ENCODE results near the gene PARP1.
"Not testable (repeated sequence)": the region's sequence is repeated elsewhere in the genome, so short reads cannot be mapped to it uniquely, and the experiment has no call there.

PARP1 gene

DNA sequence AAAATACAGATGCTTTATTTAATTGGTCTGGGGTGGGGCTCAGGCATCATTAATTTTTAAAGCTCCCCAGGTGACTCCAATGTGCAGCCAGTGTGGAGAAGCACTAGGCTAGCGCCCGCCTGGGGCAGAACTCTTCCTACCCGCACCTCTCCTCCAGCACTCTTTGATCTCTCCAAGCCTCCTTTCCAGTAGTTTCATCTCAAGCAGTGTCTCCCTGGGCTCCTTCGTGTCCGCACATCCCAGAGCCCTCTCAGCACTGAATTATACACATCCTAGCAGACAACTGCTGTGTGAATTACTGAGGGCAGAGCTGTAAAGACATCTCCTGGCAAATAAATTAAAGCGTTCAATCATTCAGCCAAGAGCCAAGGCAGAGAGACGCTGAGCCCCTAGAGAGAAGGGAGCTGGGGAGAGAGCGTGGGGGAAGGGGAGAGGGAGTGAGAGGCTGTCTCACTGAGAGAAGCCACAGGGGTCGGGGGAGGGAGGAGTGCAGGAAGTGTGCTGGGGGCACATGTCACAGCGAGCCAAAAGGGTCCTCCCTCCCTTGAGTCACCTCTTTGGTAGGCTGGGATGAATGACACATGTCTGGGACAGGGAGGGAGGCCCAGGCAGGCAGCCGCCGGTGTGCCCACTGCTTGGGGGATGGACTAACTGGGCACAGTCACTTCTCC is 21.0 kb upstream of the PARP1 start:
- no peak for DNase-seq

DNA sequence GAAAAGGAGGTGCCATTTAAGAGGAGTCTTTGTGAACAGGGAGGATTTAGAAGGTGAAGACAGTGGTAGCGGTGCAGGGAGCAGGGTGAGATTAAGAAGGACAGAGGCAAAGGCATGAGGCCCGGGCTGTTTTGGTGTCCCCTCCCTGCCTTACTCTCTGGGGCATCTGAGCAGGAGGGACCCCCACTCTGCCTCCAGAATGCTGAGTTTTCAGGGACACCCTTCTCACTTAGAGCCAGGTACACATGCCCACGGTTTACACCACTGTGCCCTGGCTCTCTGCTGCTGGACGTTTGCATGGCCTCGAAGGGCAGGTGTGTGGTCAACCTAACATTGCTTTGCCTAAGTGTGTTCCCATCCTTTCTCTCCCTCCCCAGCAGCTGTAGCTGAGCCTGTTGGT is 20.5 kb upstream of the PARP1 start:
- no peak for DNase-seq

GRCh38 chr1:226427131-226427530 is 19.2 kb upstream of the PARP1 start:
- DNase-seq, result no peak

- DNase-seq, result not testable (repeated sequence)
Measured at GRCh38 chr1:226426395-226426794, 18.5 kb upstream of the PARP1 start.

- DNase-seq, result no peak
Measured at GRCh38 chr1:226425431-226426031, 17.6 kb upstream of the PARP1 start.

DNA sequence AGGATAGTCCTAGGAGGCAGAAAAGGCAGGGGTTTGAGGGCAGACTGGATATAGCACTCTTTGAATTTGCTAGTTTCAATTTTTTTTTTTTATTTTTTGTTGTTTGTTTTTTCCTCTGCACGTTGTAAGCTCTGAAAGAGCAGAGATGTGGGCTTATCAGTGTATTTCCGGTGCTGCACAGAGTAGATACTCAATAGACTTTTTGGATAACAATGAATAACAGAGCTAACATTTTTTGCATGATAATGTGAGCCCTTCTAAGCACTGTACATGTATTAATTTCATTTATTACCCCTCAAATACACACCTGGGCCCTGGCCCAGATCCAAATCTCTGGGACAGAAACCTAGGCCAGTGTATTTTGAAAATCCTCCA is 17.1 kb upstream of the PARP1 start:
- no peak for DNase-seq

- no peak for DNase-seq
Measured at GRCh38 chr1:226424221-226425003, 16.5 kb upstream of the PARP1 start.

GRCh38 chr1:226422478-226422877 is 14.6 kb upstream of the PARP1 start:
- DNase-seq, result no peak

- no peak for DNase-seq
Measured at GRCh38 chr1:226420897-226421296, 13.0 kb upstream of the PARP1 start.

GRCh38 chr1:226420328-226420727 is 12.4 kb upstream of the PARP1 start:
- DNase-seq, result no peak

DNA sequence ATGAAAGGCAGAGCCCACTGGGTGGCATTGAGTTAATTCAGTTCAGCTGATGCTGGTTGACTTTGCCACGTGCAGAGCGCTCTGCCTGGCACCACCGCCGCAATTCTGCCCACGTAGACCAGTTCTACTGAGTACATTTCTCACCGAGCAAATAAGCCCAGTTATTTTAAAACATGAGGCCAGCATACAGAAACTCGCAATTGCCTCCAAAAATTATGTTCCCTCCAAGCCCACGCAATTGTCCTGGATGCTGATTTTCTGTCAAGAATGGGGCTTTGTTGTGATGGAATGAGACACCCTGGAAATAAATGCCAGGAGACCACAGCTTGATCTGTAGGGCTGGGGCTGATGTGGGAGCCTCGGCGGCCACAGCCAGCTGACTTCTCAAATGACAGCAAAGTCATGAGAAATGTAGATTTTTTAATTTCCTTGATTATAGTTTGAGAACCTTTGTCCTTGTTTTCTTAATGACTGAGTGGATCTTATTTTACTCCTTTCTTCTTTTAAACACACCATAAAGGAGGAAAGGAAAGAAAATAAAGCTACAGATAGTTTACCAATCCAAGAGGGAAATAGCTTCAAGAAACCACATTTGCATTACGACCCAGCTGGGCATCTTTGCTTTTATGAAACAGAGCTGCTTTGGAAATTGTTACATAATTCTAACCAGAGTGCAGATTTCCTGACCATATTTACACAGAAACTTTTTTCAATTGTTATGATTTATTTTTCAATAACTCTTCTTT is 11.6 kb upstream of the PARP1 start:
- DNase-seq, result no peak

DNA sequence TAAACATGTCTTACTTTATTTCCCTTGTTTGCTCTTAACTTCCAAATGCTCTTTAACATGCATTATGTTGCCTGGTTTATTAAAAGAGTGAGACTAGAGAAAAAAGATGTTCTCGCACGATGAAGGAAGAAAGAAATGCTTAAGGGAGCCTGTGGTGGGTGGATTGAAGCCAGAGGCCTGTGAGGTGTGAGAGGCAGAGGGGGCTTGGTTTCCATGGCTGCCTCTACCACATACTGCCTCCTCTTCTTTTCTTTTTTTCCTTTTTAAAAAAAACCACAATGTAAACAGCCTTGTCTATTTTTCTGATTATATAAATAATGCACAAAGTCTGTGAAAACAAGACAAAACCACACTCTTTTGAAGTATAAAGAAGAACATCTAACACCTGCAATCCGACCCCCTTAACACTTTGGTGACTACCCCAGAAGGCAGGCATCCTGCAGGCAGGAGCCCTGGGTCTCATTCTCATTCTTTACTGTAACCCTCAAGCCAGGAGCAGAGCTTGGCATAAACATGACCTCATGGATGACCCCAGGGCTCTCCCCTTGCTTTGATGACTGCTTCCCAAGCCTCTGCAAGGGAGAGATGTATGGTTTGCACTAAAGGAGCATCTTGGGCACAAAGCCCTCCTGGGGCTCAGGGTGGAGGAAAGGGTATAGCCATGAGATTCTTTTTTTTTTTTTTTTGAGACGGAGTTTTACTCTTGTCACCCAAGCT is 10.1 kb upstream of the PARP1 start:
- DNase-seq, result no peak

GRCh38 chr1:226417350-226417749 is 9.5 kb upstream of the PARP1 start:
- DNase-seq, result no peak

- no peak for DNase-seq
Measured at GRCh38 chr1:226414098-226414698, 6.3 kb upstream of the PARP1 start.

GRCh38 chr1:226411619-226412018 is 3.7 kb upstream of the PARP1 start:
- no peak for DNase-seq

- DNase-seq, result no peak
Measured at GRCh38 chr1:226410958-226411357, 3.1 kb upstream of the PARP1 start.

GRCh38 chr1:226409392-226409791 is 1.5 kb upstream of the PARP1 start:
- DNase-seq, result no peak

GRCh38 chr1:226408285-226409184 is 642 bp upstream of the PARP1 start:
- no peak for DNase-seq

DNA sequence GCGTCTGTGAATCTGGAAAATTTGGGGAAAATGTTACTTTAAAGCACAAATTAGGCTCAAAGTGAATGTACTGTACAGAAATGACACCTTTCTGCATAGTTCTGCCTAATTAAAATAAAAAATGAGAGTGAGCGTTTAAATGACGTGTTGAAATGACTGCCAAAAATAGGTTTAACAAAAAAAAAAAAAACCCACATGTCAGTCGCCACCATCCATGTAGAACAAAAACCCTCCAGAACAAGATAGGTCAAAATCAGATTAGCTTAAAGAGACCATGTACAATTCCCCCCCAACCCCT is 745 bp downstream of the PARP1 start:
- DNase-seq, result no peak

DNA sequence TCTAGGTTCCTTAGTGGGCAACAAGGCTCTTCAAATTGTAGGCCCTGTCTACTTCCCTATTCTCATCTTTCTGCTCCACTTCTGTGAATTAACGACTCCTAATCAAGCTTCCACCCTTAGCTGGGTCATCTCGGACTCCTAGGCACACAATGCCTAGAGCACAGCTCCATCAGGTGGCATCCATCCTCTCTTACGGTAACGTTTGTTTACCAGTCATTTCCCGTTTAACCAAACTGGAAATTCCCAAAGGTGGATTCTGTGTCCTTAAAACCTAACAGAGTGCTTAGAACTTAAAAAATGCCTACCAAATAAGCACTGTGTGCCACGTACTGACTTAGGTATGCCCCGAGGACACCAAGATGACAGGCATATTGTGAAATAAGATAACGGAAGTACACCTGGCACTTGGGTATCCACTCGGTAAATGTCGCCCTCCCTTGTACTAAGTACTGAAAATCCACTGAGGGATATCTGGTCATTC is 1.5 kb downstream of the PARP1 start:
- DNase-seq, result no peak

GRCh38 chr1:226405411-226405988 is 2.4 kb downstream of the PARP1 start:
- DNase-seq, result no peak

All from NK-92 treated with Interleukin-12 subunit alpha and Interleukin-12 subunit beta, amount 100 ng/mL, for 24 hours (cell line).